Natural killer cell treated with Interleukin-12 subunit alpha and Interleukin-12 subunit beta and Interleukin-15 and Interleukin-18, amount 100 ng/mL, for 72 hours (primary cell): ENCODE data around the gene GGCT. TPM values are rescaled to one million over a fixed set of nuclear protein-coding genes. Genes with fewer than 3 reads are reported as not detected.

Experiments used
- ATAC-seq, 2 donors: fragments of 150-1000 bp; cut with Tn5 transposase in 1 of 2; sonication (Bioruptor Pico), chemical (Tn5 transposase) in 1 of 2; 2 replicates each; pipeline ENCODE4 v1.10.0; 2021
- DNase-seq: peaks from one replicate; pipeline ENCODE4 v3.0.0; 2022; ENCODE audit warnings: low spot score
- H3K27ac Mint-ChIP-seq, 2 donors: 1 replicate in 1 of 2; 2 replicates in 1 of 2; pipeline ENCODE4 v1.8.0; 2022; ENCODE audit warnings: mixed read lengths in 2 of 2, mild to moderate bottlenecking in 1 of 2, moderate library complexity in 1 of 2
- H3K27me3 Mint-ChIP-seq, 2 donors: 1 replicate in 1 of 2; 2 replicates in 1 of 2; pipeline ENCODE4 v1.8.0; 2022; ENCODE audit warnings: mixed read lengths in 2 of 2
- H3K36me3 Mint-ChIP-seq: one replicate; pipeline ENCODE4 v1.8.0; 2022; ENCODE audit warnings: mixed read lengths
- H3K4me1 Mint-ChIP-seq, 2 donors: 1 replicate in 1 of 2; 2 replicates in 1 of 2; pipeline ENCODE4 v1.8.0; 2022; ENCODE audit warnings: low read depth in 2 of 2, mixed read lengths in 2 of 2, mild to moderate bottlenecking in 1 of 2
- H3K4me3 Mint-ChIP-seq: one replicate; pipeline ENCODE4 v1.8.0; 2022; ENCODE audit warnings: mixed read lengths
- H3K9me3 Mint-ChIP-seq: 2 replicates; pipeline ENCODE4 v1.8.0; 2022; ENCODE audit warnings: mixed read lengths
- total RNA-seq, 2 donors: library from RNA; stranded (reverse); gene quantifications; one replicate each; pipeline ENCODE4 v1.2.3, GENCODE V29; 2022

The GGCT gene
- total RNA-seq, 2 donors from 2014 or later = 37.9 to 61.7 TPM

GRCh38 chr7:30479202-30480120 lies 25.2 kb downstream of the GGCT start:
- peak; percentile 54 to 79 for ATAC-seq
- Mint-ChIP-seq H3K36me3 (no peaks in the 10 kb centered on the region), H3K27me3 (no peaks in the 10 kb centered on the region), H3K27ac (no peak overlapping the region), H3K4me1 (peaks cover 33 to 42% of the 10 kb centered on the region in 2 donors), H3K4me3 (peak overlapping the region; percentile 89), H3K9me3 (no peaks in the 10 kb centered on the region)
- DNase-seq = no peak

GRCh38 chr7:30478349-30479201 lies 26.1 kb downstream of the GGCT start, which contains the start of gene NOD1:
Gene NOD1, minus strand, starts transcription at chr7:30478784. Its CDS starts 21,863 bp downstream, at chr7:30456921.
- DNase-seq = peak; percentile 82
- H3K4me1 Mint-ChIP-seq = peaks cover 40 to 51% of the 10 kb centered on the region in 2 donors
- no peaks in the 10 kb centered on the region for H3K27me3 Mint-ChIP-seq
- peak within 1 kb of the TSS; percentile 89 for H3K4me3 Mint-ChIP-seq
- peak; percentile 92 to 96 for ATAC-seq
- H3K27ac Mint-ChIP-seq = peak within 1 kb of the TSS; percentile 65 to 77
- no peaks in the 10 kb centered on the region for H3K9me3 Mint-ChIP-seq
- peaks cover 4% of the 10 kb centered on the region for H3K36me3 Mint-ChIP-seq

- DNase-seq = no peak
- H3K4me1 Mint-ChIP-seq = peaks cover 56 to 71% of the 10 kb centered on the region in 2 donors
- ATAC-seq = no peak
- H3K36me3 Mint-ChIP-seq = peaks cover 4% of the 10 kb centered on the region
- H3K27ac Mint-ChIP-seq = peak overlapping the region; percentile 9 to 33
- H3K27me3 Mint-ChIP-seq = no peaks in the 10 kb centered on the region
- no peaks in the 10 kb centered on the region for H3K9me3 Mint-ChIP-seq
- peak overlapping the region; percentile 1 for H3K4me3 Mint-ChIP-seq
Measured at GRCh38 chr7:30476459-30477145, 28.0 kb downstream of the GGCT start.

- Mint-ChIP-seq H3K27me3 (no peaks in the 10 kb centered on the region), H3K4me3 (no peak overlapping the region)
Measured at GRCh38 chr7:30475580-30475979, 29.0 kb downstream of the GGCT start.

GRCh38 chr7:30474893-30475292 lies 29.7 kb downstream of the GGCT start:
- ATAC-seq (no peak), DNase-seq (no peak)
- Mint-ChIP-seq H3K9me3 (no peaks in the 10 kb centered on the region), H3K36me3 (peaks cover 4% of the 10 kb centered on the region), H3K4me1 (peaks cover 65 to 74% of the 10 kb centered on the region in 2 donors), H3K27ac (no peak overlapping the region), H3K4me3 (no peak overlapping the region), H3K27me3 (no peaks in the 10 kb centered on the region)

More at GRCh38 chr7:30475580-30475979, 29.0 kb downstream of the GGCT start:
- DNase-seq (no peak), ATAC-seq (no peak)
- Mint-ChIP-seq H3K4me1 (peaks cover 64 to 80% of the 10 kb centered on the region in 2 donors), H3K27ac (peak overlapping the region in 1 of 2 donors; percentile 33), H3K36me3 (peaks cover 4% of the 10 kb centered on the region), H3K9me3 (no peaks in the 10 kb centered on the region)

- DNase-seq (no peak), ATAC-seq (no peak)
- no peaks in the 10 kb centered on the region for H3K9me3 Mint-ChIP-seq
- H3K27me3 Mint-ChIP-seq = no peaks in the 10 kb centered on the region
- no peak overlapping the region for H3K27ac Mint-ChIP-seq
- H3K4me3 Mint-ChIP-seq = no peak overlapping the region
- H3K36me3 Mint-ChIP-seq = peaks cover 4% of the 10 kb centered on the region
- peaks cover 63 to 70% of the 10 kb centered on the region in 2 donors for H3K4me1 Mint-ChIP-seq
Measured at GRCh38 chr7:30474485-30474884, 30.1 kb downstream of the GGCT start.

- Mint-ChIP-seq H3K27ac (no peak overlapping the region), H3K4me1 (peaks cover 61 to 65% of the 10 kb centered on the region in 2 donors), H3K36me3 (peaks cover 4% of the 10 kb centered on the region), H3K9me3 (no peaks in the 10 kb centered on the region), H3K27me3 (no peaks in the 10 kb centered on the region), H3K4me3 (no peak overlapping the region)
- DNase-seq (no peak), ATAC-seq (no peak)
Measured at GRCh38 chr7:30473903-30474302, 30.7 kb downstream of the GGCT start.

GRCh38 chr7:30472784-30473775 lies 31.5 kb downstream of the GGCT start:
- no peaks in the 10 kb centered on the region for H3K27me3 Mint-ChIP-seq
- no peak overlapping the region for H3K4me3 Mint-ChIP-seq
- no peak for ATAC-seq
- no peak for DNase-seq
- H3K9me3 Mint-ChIP-seq = no peaks in the 10 kb centered on the region
- peak overlapping the region in 1 of 2 donors; percentile 27 for H3K27ac Mint-ChIP-seq
- H3K4me1 Mint-ChIP-seq = peaks cover 62% of the 10 kb centered on the region in 2 donors
- H3K36me3 Mint-ChIP-seq = peaks cover 4% of the 10 kb centered on the region

GRCh38 chr7:30472081-30472783 lies 32.4 kb downstream of the GGCT start:
- no peak for ATAC-seq
- peak overlapping the region; percentile 8 to 27 for H3K27ac Mint-ChIP-seq

GRCh38 chr7:30471205-30471604 lies 33.4 kb downstream of the GGCT start:
- ATAC-seq (peak in 1 of 2 donors; percentile 54), DNase-seq (no peak)
- no peaks in the 10 kb centered on the region for H3K27me3 Mint-ChIP-seq
- H3K4me1 Mint-ChIP-seq = peaks cover 52 to 56% of the 10 kb centered on the region in 2 donors
- H3K27ac Mint-ChIP-seq = peak overlapping the region in 1 of 2 donors; percentile 51
- peaks cover 4% of the 10 kb centered on the region for H3K36me3 Mint-ChIP-seq
- H3K9me3 Mint-ChIP-seq = no peaks in the 10 kb centered on the region
- peak overlapping the region; percentile 23 for H3K4me3 Mint-ChIP-seq

More at GRCh38 chr7:30472081-30472783, 32.4 kb downstream of the GGCT start:
- H3K36me3 Mint-ChIP-seq = peaks cover 4% of the 10 kb centered on the region
- H3K27me3 Mint-ChIP-seq = no peaks in the 10 kb centered on the region
- no peak for DNase-seq
- H3K4me1 Mint-ChIP-seq = peaks cover 56 to 59% of the 10 kb centered on the region in 2 donors
- no peaks in the 10 kb centered on the region for H3K9me3 Mint-ChIP-seq
- peak overlapping the region; percentile 24 for H3K4me3 Mint-ChIP-seq

- peaks cover 4% of the 10 kb centered on the region for H3K36me3 Mint-ChIP-seq
- H3K4me3 Mint-ChIP-seq = peak overlapping the region; percentile 23
Measured at GRCh38 chr7:30470771-30471170, 33.9 kb downstream of the GGCT start.

More at GRCh38 chr7:30470771-30471170, 33.9 kb downstream of the GGCT start:
- no peak for DNase-seq
- Mint-ChIP-seq H3K9me3 (no peaks in the 10 kb centered on the region), H3K27ac (peak overlapping the region in 1 of 2 donors; percentile 51), H3K27me3 (no peaks in the 10 kb centered on the region), H3K4me1 (peaks cover 52 to 56% of the 10 kb centered on the region in 2 donors)
- no peak for ATAC-seq
